Body of pancreas (tissue), 4 donors: Measurements from ENCODE around the gene STK25. TPM values are rescaled to one million over a fixed set of nuclear protein-coding genes. Genes with fewer than 3 reads are reported as not detected.

Experiments
- ATAC-seq: fragments of 150-250 bp; one replicate; pipeline ENCODE4 v1.9.1; 2016
- DNase-seq, 4 donors: peaks; one replicate each; pipeline ENCODE4 v3.0.0-alpha.2; 2019
- H3K27ac ChIP-seq, 4 donors: fragments of 200-600 bp; sonication (generic); 1 replicate in 3 of 4; 2 replicates in 1 of 4; pipeline versions ENCODE4 v1.5.1 to v1.6.1; 2016 to 2019; ENCODE audit warnings: mild to moderate bottlenecking in 1 of 4, mixed read lengths in 1 of 4, moderate library complexity in 1 of 4
- H3K27me3 ChIP-seq, 2 donors: fragments of 200-600 bp; sonication (generic); one replicate each; pipeline ENCODE4 v1.6.0; 2016; ENCODE audit warnings: mild to moderate bottlenecking in 1 of 2
- H3K36me3 ChIP-seq, 2 donors: fragments of 200-600 bp; sonication (generic); replicated peaks in 1 of 2; 2 replicates each; pipeline ENCODE4 v1.5.1; 2016; ENCODE audit warnings: low read depth in 2 of 2; ENCODE audit not compliant: insufficient read depth in 1 of 2
- H3K4me1 ChIP-seq: fragments of 200-600 bp; sonication (generic); one replicate; pipeline ENCODE4 v1.6.0; 2016
- H3K4me3 ChIP-seq, 2 donors: fragments of 200-600 bp; sonication (generic); 1 replicate in 1 of 2; 2 replicates in 1 of 2; pipeline ENCODE4 v1.5.1; 2016 to 2019
- H3K9me3 ChIP-seq, 3 donors: fragments of 200-600 bp; sonication (generic); 1 replicate in 2 of 3; 2 replicates in 1 of 3; pipeline ENCODE4 v1.5.1; 2016
- POLR2A ChIP-seq, 3 donors: fragments of 450-650 bp; IDR thresholded peaks; one replicate each; pipeline ENCODE4 v1.6.1; 2016; ENCODE audit warnings: antibody characterized with exemption in 3 of 3, mild to moderate bottlenecking in 2 of 3
- WGBS, 2 donors: methylation state at CpG; one replicate each; pipeline ENCODE4 v1.1.5; 2017; 5-methylcytosine and 5-hydroxymethylcytosine counted together
- intact Hi-C: fragments of 100-400 bp; cut with DNase I; formaldehyde crosslinking; loops from one replicate; pipeline ENCODE4 v1.15.1; 2023
- total RNA-seq, 2 donors: library from RNA; depleted of rRNA; stranded (reverse); fragments of >200 nt; gene quantifications; one replicate each; pipeline ENCODE4 v1.1.0, GENCODE V29; 2016
- TF ChIP-seq, protein P1 (sequence below), 7 experiments: fragments of 450-650 bp in 4 of 7; fragments of 200-600 bp in 3 of 7; sonication (generic) in 3 of 7; IDR thresholded peaks; one replicate each; pipeline ENCODE4 v1.5.1; 2016 to 2019; ENCODE audit warnings: antibody characterized with exemption in 7 of 7

STK25 gene
- total RNA-seq, 2 donors from 2014 or later = 129 to 144 TPM

DNA sequence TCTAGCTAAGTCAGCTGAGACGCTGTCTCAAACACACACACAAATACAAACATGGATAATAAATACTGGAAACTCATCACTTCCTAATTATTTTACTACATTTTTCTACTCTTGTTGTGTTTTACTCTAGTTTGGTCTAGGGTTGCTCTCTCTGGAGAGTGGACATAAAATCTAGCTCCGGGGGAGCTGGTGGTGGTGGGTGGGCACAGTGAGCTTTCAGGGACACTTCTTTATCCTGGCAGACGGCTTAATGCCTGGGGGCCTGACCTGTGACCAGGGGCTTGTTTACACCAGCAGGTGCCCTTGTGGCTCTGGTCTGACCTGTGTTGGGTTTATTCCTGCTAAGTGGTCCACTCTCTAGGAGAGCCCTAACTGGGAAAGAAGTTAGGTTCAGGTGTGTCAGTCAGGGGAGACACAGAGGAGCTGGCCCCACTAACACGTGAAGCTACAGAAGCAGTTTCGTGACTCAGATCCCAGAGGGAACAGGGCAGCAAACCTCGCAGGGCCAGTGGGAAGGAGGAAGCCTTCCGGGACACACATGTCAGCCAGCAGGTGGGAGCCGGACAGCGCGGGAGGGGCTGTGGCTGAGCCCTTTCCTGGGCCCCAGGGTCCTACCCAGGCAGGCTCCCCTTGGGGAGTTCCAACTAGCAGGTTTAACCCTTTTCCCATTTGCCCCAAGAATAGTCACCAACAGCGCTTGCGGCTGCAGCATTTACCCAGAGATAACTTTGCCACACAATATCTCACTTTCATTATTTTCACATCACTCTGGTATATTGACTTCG, 27.7 kb upstream of the STK25 start:
- intact Hi-C loops = no loop called here
- ATAC-seq = no peak
- no peak overlapping the region for H3K27ac ChIP-seq
- peaks cover 8% of the 10 kb centered on the region for H3K4me1 ChIP-seq
- no peaks in the 10 kb centered on the region for H3K9me3 ChIP-seq
- WGBS, 2 donors = 57 to 62% methylated on average over 13 of the region's 13 CpGs
- DNase-seq = no peak
- H3K27me3 ChIP-seq = no peaks in the 10 kb centered on the region
- no peak overlapping the region for H3K4me3 ChIP-seq
- no peak for TF ChIP-seq POLR2A (IDR thresholded peaks at IDR 0.05)
- TF ChIP-seq, protein P1, sequence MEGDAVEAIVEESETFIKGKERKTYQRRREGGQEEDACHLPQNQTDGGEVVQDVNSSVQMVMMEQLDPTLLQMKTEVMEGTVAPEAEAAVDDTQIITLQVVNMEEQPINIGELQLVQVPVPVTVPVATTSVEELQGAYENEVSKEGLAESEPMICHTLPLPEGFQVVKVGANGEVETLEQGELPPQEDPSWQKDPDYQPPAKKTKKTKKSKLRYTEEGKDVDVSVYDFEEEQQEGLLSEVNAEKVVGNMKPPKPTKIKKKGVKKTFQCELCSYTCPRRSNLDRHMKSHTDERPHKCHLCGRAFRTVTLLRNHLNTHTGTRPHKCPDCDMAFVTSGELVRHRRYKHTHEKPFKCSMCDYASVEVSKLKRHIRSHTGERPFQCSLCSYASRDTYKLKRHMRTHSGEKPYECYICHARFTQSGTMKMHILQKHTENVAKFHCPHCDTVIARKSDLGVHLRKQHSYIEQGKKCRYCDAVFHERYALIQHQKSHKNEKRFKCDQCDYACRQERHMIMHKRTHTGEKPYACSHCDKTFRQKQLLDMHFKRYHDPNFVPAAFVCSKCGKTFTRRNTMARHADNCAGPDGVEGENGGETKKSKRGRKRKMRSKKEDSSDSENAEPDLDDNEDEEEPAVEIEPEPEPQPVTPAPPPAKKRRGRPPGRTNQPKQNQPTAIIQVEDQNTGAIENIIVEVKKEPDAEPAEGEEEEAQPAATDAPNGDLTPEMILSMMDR (IDR thresholded peaks at IDR 0.05) = no peak
- no peaks in the 10 kb centered on the region for H3K36me3 ChIP-seq

DNA sequence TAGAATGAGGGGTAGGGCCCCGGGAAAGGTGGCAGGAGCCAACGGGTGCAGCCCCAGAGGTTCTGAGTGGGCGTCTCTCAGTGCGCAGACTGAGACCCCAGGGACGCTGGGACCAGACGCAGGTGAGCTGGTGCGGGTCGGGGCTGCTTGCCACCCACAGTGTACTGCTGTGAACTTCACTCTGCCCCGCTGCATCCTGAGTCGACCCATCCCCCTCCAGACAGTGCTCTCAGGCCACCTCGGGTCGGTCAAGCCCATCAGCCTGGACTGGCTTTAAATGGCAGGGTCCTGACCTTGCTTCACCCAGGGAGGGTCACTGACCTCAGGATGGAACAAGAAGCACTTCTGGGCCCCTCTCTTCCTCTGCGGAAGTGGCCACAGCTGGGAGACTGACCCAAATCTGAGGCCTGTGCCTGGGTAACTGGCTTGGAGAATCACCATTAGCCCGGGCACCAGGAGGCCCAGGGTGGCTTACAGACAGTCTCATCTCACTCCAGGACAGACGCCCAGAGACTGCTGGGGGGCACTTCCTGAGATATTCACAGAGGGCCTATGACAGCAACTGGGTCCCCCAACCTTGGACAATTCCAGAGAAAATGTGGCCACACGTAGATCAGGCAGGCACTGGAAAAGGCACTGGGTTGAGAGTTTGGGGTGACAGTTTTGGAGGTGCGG, 26.5 kb upstream of the STK25 start:
- Histone ChIP-seq H3K27me3 (no peaks in the 10 kb centered on the region), H3K36me3 (no peaks in the 10 kb centered on the region), H3K27ac (no peak overlapping the region), H3K9me3 (no peaks in the 10 kb centered on the region), H3K4me3 (no peak overlapping the region), H3K4me1 (no peaks in the 10 kb centered on the region)
- DNase-seq = no peak
- TF ChIP-seq, protein P1 (IDR thresholded peaks at IDR 0.05) = no peak
- TF ChIP-seq POLR2A (IDR thresholded peaks at IDR 0.05) = no peak
- WGBS, 2 donors = 75 to 85% methylated on average over 16 to 17 of the region's 17 CpGs
- no peak for ATAC-seq
- intact Hi-C loops = no loop called here

DNA sequence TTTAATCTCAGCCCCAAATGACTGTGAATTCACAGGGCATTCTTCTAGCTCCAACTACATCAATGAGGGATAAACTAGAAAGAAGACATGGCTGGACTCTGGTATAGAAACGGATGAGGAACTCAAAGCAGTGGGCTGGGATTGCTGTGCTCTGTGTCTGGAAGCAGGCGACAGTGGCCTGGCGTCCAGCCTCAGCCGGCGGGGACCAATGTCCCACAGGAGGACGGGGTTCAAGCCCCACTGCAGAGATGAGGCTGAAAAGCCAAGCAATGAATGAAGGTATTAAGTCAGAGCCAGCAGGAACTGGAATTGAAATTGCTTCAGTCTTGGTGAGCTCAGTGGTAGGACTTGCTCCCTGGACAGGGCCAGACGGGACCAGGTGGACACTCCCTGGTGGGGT, 25.9 kb upstream of the STK25 start:
- Histone ChIP-seq H3K27ac (no peak overlapping the region), H3K4me1 (no peaks in the 10 kb centered on the region), H3K4me3 (no peak overlapping the region), H3K27me3 (no peaks in the 10 kb centered on the region), H3K9me3 (no peaks in the 10 kb centered on the region), H3K36me3 (no peaks in the 10 kb centered on the region)
- ATAC-seq = no peak
- no peak for TF ChIP-seq POLR2A (IDR thresholded peaks at IDR 0.05)
- TF ChIP-seq, protein P1 (IDR thresholded peaks at IDR 0.05) = no peak
- WGBS, 2 donors = 82 to 83% methylated on average over 7 of the region's 7 CpGs
- intact Hi-C loops = no loop called here
- no peak for DNase-seq

DNA sequence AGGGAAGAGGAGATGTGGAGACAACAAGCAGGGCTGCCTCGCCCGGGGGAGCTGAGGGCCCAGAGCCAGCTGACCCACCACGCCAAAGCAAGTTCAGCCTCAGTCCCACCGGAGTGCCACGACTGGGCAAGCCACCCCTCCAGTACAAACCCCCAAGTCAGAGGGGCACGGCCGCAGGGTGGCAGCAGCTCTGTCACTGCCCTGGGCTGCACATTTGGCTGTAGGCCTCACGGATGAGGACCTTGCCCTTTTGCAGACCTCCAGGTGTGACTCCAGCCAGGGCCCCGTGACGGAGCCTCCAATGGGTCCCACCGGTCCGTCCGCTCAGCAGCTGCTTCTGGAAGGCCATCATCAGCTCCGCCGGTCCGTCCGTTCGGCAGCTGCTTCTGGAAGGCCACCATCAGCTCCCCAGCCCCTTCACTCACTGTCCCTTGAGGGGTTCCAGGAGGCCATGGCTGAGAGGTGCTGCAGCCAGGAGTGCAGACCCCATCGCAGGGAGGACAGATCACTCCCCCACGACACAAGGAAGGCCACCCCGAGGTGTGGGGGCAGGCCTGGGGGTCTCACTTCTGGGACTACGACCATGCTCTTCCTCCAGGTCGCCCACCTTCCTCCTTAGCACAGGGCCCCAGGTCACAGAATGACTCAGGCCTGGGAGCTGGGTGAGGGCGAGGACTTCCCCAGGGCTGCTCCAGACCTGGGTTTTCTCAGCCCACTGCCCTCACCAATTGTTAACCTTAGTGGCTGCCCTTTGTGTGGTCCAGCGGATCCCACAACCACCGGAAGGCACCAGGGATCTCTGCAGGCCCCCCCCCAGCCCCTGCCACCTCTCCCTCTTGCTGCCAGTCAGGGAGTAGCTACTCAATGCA, 24.6 kb upstream of the STK25 start:
- no peak for ATAC-seq

More for the DNA sequence above, 24.6 kb upstream of the STK25 start:
- Histone ChIP-seq H3K4me1 (no peaks in the 10 kb centered on the region), H3K4me3 (no peak overlapping the region), H3K27ac (no peak overlapping the region), H3K27me3 (no peaks in the 10 kb centered on the region), H3K36me3 (no peaks in the 10 kb centered on the region), H3K9me3 (no peaks in the 10 kb centered on the region)
- intact Hi-C loops = no loop called here
- WGBS, 2 donors = 71 to 91% methylated on average over 15 to 16 of the region's 26 CpGs
- TF ChIP-seq POLR2A (IDR thresholded peaks at IDR 0.05) = no peak
- TF ChIP-seq, protein P1 (IDR thresholded peaks at IDR 0.05) = no peak
- no peak for DNase-seq
